OCI-LY1 (cell line): ENCODE data around the gene LAX1.
"Not testable (repeated sequence)": the region's sequence is repeated elsewhere in the genome, so short reads cannot be mapped to it uniquely, and the experiment has no call there.

Source experiments
- CTCF ChIP-seq: fragments of 200-600 bp; sonication (generic), shearing (Covaris generic); IDR thresholded peaks from 2 replicates; pipeline ENCODE4 v1.5.1; 2017; ENCODE audit warnings: mild to moderate bottlenecking, antibody characterized with exemption, low read length, moderate library complexity, mixed read lengths
- EZH2 ChIP-seq: fragments of 200-600 bp; sonication (generic), shearing (Covaris generic); IDR thresholded peaks from 2 replicates; pipeline ENCODE4 v1.8.0; 2017; ENCODE audit warnings: borderline replicate concordance, mixed run types, mild to moderate bottlenecking, antibody characterized with exemption, low read length, moderate library complexity, mixed read lengths

- TF ChIP-seq CTCF, EZH2: not testable (repeated sequence)
Observed at GRCh38 chr1:203751618-203752361, 13.2 kb upstream of the LAX1 start.
